ENCODE measurements around the gene RPS3A. TPM values are rescaled to one million over a fixed set of nuclear protein-coding genes. Genes with fewer than 3 reads are reported as not detected.
"Not testable (repeated sequence)": the region's sequence is repeated elsewhere in the genome, so short reads cannot be mapped to it uniquely, and the experiment has no call there.

RPS3A gene
- total and polyA plus RNA-seq, 4 donors: 1,247 to 2,958 (median 2,497) TPM

DNA sequence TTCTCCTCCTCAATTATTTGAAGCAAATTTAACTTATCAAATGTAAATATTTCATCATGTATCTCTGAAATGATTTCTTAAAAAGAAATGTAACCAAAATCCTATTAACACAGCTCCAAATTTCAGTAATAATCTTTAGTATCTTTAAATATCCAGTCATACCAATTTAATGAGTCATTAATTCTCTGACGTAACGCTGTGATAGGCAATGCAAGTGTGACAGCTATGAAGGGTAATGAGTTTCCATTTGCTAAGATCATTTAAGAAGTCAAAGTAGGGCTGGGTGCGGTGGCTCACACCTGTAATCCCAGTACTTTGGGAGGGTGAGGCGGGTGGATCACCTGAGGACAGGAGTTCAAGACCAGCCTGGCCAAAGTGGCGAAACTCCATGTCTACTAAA, 15.6 kb downstream of the RPS3A start:
- H3K9ac ChIP-seq (ENCODE audit: insufficient read depth in 1 of 2, low read length in 2 of 2): no peak overlapping the region
- 87 to 96% methylated on average over 5 of the region's 5 CpGs for WGBS, 2 donors
- peaks cover 0 to 16% (median 11%) of the 10 kb centered on the region in 5 donors for H3K4me1 ChIP-seq (ENCODE audit: control insufficient read depth in 5 of 5, insufficient read depth in 5 of 5, low read length in 5 of 5)
- no peaks in the 10 kb centered on the region for H3K27me3 ChIP-seq (ENCODE audit: control insufficient read depth in 3 of 3, insufficient read depth in 3 of 3, low read length in 2 of 3)
- TF ChIP-seq, protein P1, sequence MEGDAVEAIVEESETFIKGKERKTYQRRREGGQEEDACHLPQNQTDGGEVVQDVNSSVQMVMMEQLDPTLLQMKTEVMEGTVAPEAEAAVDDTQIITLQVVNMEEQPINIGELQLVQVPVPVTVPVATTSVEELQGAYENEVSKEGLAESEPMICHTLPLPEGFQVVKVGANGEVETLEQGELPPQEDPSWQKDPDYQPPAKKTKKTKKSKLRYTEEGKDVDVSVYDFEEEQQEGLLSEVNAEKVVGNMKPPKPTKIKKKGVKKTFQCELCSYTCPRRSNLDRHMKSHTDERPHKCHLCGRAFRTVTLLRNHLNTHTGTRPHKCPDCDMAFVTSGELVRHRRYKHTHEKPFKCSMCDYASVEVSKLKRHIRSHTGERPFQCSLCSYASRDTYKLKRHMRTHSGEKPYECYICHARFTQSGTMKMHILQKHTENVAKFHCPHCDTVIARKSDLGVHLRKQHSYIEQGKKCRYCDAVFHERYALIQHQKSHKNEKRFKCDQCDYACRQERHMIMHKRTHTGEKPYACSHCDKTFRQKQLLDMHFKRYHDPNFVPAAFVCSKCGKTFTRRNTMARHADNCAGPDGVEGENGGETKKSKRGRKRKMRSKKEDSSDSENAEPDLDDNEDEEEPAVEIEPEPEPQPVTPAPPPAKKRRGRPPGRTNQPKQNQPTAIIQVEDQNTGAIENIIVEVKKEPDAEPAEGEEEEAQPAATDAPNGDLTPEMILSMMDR (IDR thresholded peaks at IDR 0.05; ENCODE audit: control extremely low read depth, extremely low read depth): no peak
- H3K9me3 ChIP-seq (ENCODE audit: control insufficient read depth in 4 of 4, insufficient read depth in 3 of 4, low read length in 3 of 4): no peaks in the 10 kb centered on the region
- H3K4me3 ChIP-seq: no peak overlapping the region
- peak overlapping the region in 1 of 2 donors; percentile 69 for H3K27ac ChIP-seq (ENCODE audit: low read depth in 1 of 2, low read length in 1 of 2)
- no peak for ATAC-seq (ENCODE audit: insufficient read depth, low FRiP score)
- peaks cover 8 to 13% (median 11%) of the 10 kb centered on the region in 4 donors for H3K36me3 ChIP-seq (ENCODE audit: control insufficient read depth in 4 of 4, insufficient read depth in 4 of 4, low read length in 4 of 4)
- DNase-seq: no peak

- no peak overlapping the region for H3K4me3 ChIP-seq
- peaks cover 0 to 16% (median 7%) of the 10 kb centered on the region in 5 donors for H3K4me1 ChIP-seq (ENCODE audit: control insufficient read depth in 5 of 5, insufficient read depth in 5 of 5, low read length in 5 of 5)
- WGBS, 2 donors: 44 to 49% methylated on average over 14 of the region's 14 CpGs
- H3K27ac ChIP-seq (ENCODE audit: low read depth in 1 of 2, low read length in 1 of 2): peak overlapping the region; percentile 6 to 45
- ATAC-seq (ENCODE audit: insufficient read depth, low FRiP score): no peak
- DNase-seq: peak; percentile 71 to 87 (median 85)
- TF ChIP-seq, protein P1 (IDR thresholded peaks at IDR 0.05; ENCODE audit: control extremely low read depth, extremely low read depth): peak; percentile 41
- no peaks in the 10 kb centered on the region for H3K27me3 ChIP-seq (ENCODE audit: control insufficient read depth in 3 of 3, insufficient read depth in 3 of 3, low read length in 2 of 3)
- peaks cover 6 to 24% (median 13%) of the 10 kb centered on the region in 4 donors for H3K36me3 ChIP-seq (ENCODE audit: control insufficient read depth in 4 of 4, insufficient read depth in 4 of 4, low read length in 4 of 4)
- H3K9ac ChIP-seq (ENCODE audit: insufficient read depth in 1 of 2, low read length in 2 of 2): no peak overlapping the region
- no peaks in the 10 kb centered on the region for H3K9me3 ChIP-seq (ENCODE audit: control insufficient read depth in 4 of 4, insufficient read depth in 3 of 4, low read length in 3 of 4)
Measured at GRCh38 chr4:151117371-151117962, 18.0 kb downstream of the RPS3A start.

DNA sequence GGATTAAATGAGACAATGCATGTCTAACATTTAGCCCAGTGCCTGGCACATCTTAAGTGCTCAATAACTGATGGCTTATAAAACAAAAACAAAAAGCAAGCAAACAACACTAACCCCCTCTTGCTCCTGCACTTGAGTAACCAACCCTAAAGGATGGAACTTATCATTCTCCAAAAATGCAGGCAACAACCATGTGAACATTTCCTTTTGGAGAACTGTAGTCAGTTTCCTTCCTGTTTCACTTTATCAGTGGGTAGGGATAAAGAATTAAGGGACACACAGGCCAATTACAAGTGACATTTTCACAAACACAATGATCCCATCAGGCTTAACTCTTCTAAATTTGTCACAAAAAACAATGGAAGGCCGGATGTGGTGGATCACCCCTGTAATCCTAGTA, 30.4 kb downstream of the RPS3A start:
- Histone ChIP-seq H3K9me3 (ENCODE audit: control insufficient read depth in 4 of 4, insufficient read depth in 3 of 4, low read length in 3 of 4) (no peaks in the 10 kb centered on the region), H3K27me3 (ENCODE audit: control insufficient read depth in 3 of 3, insufficient read depth in 3 of 3, low read length in 2 of 3) (no peaks in the 10 kb centered on the region), H3K27ac (ENCODE audit: low read depth in 1 of 2, low read length in 1 of 2) (no peak overlapping the region), H3K9ac (ENCODE audit: insufficient read depth in 1 of 2, low read length in 2 of 2) (no peak overlapping the region), H3K4me3 (no peak overlapping the region), H3K4me1 (ENCODE audit: control insufficient read depth in 5 of 5, insufficient read depth in 5 of 5, low read length in 5 of 5) (no peaks in the 10 kb centered on the region), H3K36me3 (ENCODE audit: control insufficient read depth in 4 of 4, insufficient read depth in 4 of 4, low read length in 4 of 4) (peaks cover 6 to 30% (median 25%) of the 10 kb centered on the region in 4 donors)
- 69 to 77% methylated on average over 1 of the region's 1 CpG for WGBS, 2 donors
- ATAC-seq (ENCODE audit: insufficient read depth, low FRiP score): no peak
- TF ChIP-seq, protein P1 (IDR thresholded peaks at IDR 0.05; ENCODE audit: control extremely low read depth, extremely low read depth): no peak
- no peak for DNase-seq

GRCh38 chr4:151133311-151133710, 33.9 kb downstream of the RPS3A start:
- Histone ChIP-seq H3K9ac (ENCODE audit: insufficient read depth in 1 of 2, low read length in 2 of 2) (no peak overlapping the region), H3K36me3 (ENCODE audit: control insufficient read depth in 4 of 4, insufficient read depth in 4 of 4, low read length in 4 of 4) (peaks cover 6 to 23% (median 21%) of the 10 kb centered on the region in 4 donors), H3K4me3 (no peak overlapping the region), H3K4me1 (ENCODE audit: control insufficient read depth in 5 of 5, insufficient read depth in 5 of 5, low read length in 5 of 5) (no peaks in the 10 kb centered on the region), H3K9me3 (ENCODE audit: control insufficient read depth in 4 of 4, insufficient read depth in 3 of 4, low read length in 3 of 4) (no peaks in the 10 kb centered on the region), H3K27me3 (ENCODE audit: control insufficient read depth in 3 of 3, insufficient read depth in 3 of 3, low read length in 2 of 3) (no peaks in the 10 kb centered on the region), H3K27ac (ENCODE audit: low read depth in 1 of 2, low read length in 1 of 2) (no peak overlapping the region)
- TF ChIP-seq, protein P1 (IDR thresholded peaks at IDR 0.05; ENCODE audit: control extremely low read depth, extremely low read depth): no peak
- 83 to 88% methylated on average over 5 of the region's 5 CpGs for WGBS, 2 donors
- ATAC-seq (ENCODE audit: insufficient read depth, low FRiP score): no peak
- no peak for DNase-seq

GRCh38 chr4:151136048-151136447, 36.6 kb downstream of the RPS3A start:
- 95 to 100% methylated on average over 3 of the region's 3 CpGs for WGBS, 2 donors
- not testable (repeated sequence) for H3K27me3 ChIP-seq (ENCODE audit: control insufficient read depth in 3 of 3, insufficient read depth in 3 of 3, low read length in 2 of 3)

More at GRCh38 chr4:151136048-151136447, 36.6 kb downstream of the RPS3A start:
- not testable (repeated sequence) for H3K27ac ChIP-seq (ENCODE audit: low read depth in 1 of 2, low read length in 1 of 2); H3K9me3 ChIP-seq (ENCODE audit: control insufficient read depth in 4 of 4, insufficient read depth in 3 of 4, low read length in 3 of 4); H3K4me1 ChIP-seq (ENCODE audit: control insufficient read depth in 5 of 5, insufficient read depth in 5 of 5, low read length in 5 of 5); DNase-seq; H3K4me3 ChIP-seq; ATAC-seq (ENCODE audit: insufficient read depth, low FRiP score); H3K9ac ChIP-seq (ENCODE audit: insufficient read depth in 1 of 2, low read length in 2 of 2)
- H3K36me3 ChIP-seq (ENCODE audit: control insufficient read depth in 4 of 4, insufficient read depth in 4 of 4, low read length in 4 of 4): peaks cover 10 to 26% (median 20%) of the 10 kb centered on the region in 4 donors
